NCI-H128 (cell line): ENCODE results near the gene GPR173.

Source experiments
- DNase-seq: peaks from one replicate; lab custom pipeline; 2025; ENCODE audit not compliant: unreplicated experiment; lab: John Stamatoyannopoulos, UW

GPR173 gene

GRCh38 chrX:53088136-53088974, 39.8 kb downstream of the GPR173 start:
- peak; percentile 77 for DNase-seq

GRCh38 chrX:53089224-53089842, 40.7 kb downstream of the GPR173 start:
- peak; percentile 27 for DNase-seq

- DNase-seq: no peak
Observed at GRCh38 chrX:53089925-53090324, 41.3 kb downstream of the GPR173 start.

GRCh38 chrX:53091354-53091753, 42.8 kb downstream of the GPR173 start:
- no peak for DNase-seq

- peak; percentile 63 for DNase-seq
Observed at GRCh38 chrX:53093177-53093655, 44.6 kb downstream of the GPR173 start.

GRCh38 chrX:53093748-53094581, 45.4 kb downstream of the GPR173 start, which contains the start of gene KANTR:
Gene KANTR (plus strand): TSS chrX:53094142. CDS start chrX:53124273, 30,131 bp downstream.
- peak; percentile 92 for DNase-seq

GRCh38 chrX:53094582-53094905, 46.0 kb downstream of the GPR173 start:
- no peak for DNase-seq

- no peak for DNase-seq
Observed at GRCh38 chrX:53095796-53096195, 47.2 kb downstream of the GPR173 start.

GRCh38 chrX:53114864-53115549, 66.4 kb downstream of the GPR173 start:
- DNase-seq: no peak

- DNase-seq: no peak
Observed at GRCh38 chrX:53115550-53115874, 66.9 kb downstream of the GPR173 start.

GRCh38 chrX:53116101-53116500, 67.5 kb downstream of the GPR173 start:
- no peak for DNase-seq

- no peak for DNase-seq
Observed at GRCh38 chrX:53122013-53122412, 73.4 kb downstream of the GPR173 start.

GRCh38 chrX:53125506-53125905, 76.9 kb downstream of the GPR173 start:
- DNase-seq: no peak

- no peak for DNase-seq
Observed at GRCh38 chrX:53126377-53126776, 77.8 kb downstream of the GPR173 start.

- DNase-seq: no peak
Observed at GRCh38 chrX:53128097-53128749, 79.6 kb downstream of the GPR173 start.
